Measurements from ENCODE around the gene OR5C1. TPM values are rescaled to one million over a fixed set of nuclear protein-coding genes. Genes with fewer than 3 reads are reported as not detected.

The OR5C1 gene
- total and polyA plus RNA-seq, 9 donors: not detected

DNA sequence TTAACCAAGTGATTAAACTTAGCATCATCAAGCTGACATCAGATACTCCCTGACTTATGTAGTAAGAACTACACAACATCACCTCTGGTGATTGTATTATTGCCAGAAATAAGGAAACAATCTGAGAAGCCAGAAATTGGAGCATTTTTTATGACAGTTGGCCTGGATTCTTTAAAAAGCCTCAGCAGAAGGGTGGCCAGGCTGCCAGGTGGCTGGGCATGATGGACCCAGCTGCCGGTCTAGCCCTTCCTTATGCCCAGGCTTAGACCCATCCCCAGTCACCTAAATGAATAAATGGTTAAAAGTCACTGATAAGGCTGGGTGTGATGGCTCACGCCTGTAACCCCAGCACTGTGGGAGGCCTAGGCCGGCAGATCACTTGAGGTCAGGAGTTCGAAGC lies 24.0 kb downstream of the OR5C1 start:
- Histone ChIP-seq H3K4me1 (ENCODE audit: insufficient read depth) (no peaks in the 10 kb centered on the region), H3K27me3 (no peaks in the 10 kb centered on the region), H3K4me3 (no peak overlapping the region), H3K9me3 (no peaks in the 10 kb centered on the region), H3K36me3 (no peaks in the 10 kb centered on the region), H3K27ac (no peak overlapping the region)
- WGBS, 3 donors: 64 to 67% (median 64%) methylated on average over 4 of the region's 4 CpGs
- intact Hi-C loops (cut with DNase I): loop anchor here in 1 of 4 donors (5.0 kb wide), 1 partner anchor 350 kb away; no protein-coding TSS in a partner anchor
- DNase-seq: no peak
- no peak for TF ChIP-seq POLR2A (IDR thresholded peaks at IDR 0.05)
- TF ChIP-seq EP300 (IDR thresholded peaks at IDR 0.05): no peak
- TF ChIP-seq, protein P1, sequence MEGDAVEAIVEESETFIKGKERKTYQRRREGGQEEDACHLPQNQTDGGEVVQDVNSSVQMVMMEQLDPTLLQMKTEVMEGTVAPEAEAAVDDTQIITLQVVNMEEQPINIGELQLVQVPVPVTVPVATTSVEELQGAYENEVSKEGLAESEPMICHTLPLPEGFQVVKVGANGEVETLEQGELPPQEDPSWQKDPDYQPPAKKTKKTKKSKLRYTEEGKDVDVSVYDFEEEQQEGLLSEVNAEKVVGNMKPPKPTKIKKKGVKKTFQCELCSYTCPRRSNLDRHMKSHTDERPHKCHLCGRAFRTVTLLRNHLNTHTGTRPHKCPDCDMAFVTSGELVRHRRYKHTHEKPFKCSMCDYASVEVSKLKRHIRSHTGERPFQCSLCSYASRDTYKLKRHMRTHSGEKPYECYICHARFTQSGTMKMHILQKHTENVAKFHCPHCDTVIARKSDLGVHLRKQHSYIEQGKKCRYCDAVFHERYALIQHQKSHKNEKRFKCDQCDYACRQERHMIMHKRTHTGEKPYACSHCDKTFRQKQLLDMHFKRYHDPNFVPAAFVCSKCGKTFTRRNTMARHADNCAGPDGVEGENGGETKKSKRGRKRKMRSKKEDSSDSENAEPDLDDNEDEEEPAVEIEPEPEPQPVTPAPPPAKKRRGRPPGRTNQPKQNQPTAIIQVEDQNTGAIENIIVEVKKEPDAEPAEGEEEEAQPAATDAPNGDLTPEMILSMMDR (IDR thresholded peaks at IDR 0.05): no peak

DNA sequence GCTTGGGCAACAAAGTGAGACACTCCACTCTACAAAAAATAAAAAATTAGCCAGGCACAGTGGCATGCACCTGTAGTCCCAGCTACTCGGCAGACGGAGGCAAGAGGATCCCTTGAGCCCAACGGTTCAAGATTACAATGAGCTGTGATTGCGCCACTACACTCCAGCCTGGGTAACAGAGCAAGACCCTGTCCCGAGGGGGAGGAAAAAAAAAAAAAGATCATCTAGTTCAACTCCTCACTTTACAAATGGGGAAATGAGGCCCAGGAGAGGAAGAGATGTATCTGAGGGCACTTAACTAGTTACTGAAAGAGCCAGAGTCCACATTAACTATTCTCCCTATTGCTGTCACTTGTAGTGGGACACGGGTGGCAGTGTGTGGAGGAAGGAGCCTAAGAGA lies 25.8 kb downstream of the OR5C1 start:
- Histone ChIP-seq H3K4me1 (ENCODE audit: insufficient read depth) (no peaks in the 10 kb centered on the region), H3K27me3 (no peaks in the 10 kb centered on the region), H3K27ac (no peak overlapping the region), H3K9me3 (no peaks in the 10 kb centered on the region), H3K4me3 (no peak overlapping the region), H3K36me3 (no peaks in the 10 kb centered on the region)
- no peak for DNase-seq
- WGBS, 3 donors: 71 to 77% (median 76%) methylated on average over 6 of the region's 6 CpGs
- TF ChIP-seq, protein P1 (IDR thresholded peaks at IDR 0.05): no peak
- TF ChIP-seq EP300 (IDR thresholded peaks at IDR 0.05) (no peak), POLR2A (IDR thresholded peaks at IDR 0.05) (no peak)
- intact Hi-C loops (cut with DNase I): loop anchor here in 1 of 4 donors (5.0 kb wide), 1 partner anchor 352 kb away; no protein-coding TSS in a partner anchor

DNA sequence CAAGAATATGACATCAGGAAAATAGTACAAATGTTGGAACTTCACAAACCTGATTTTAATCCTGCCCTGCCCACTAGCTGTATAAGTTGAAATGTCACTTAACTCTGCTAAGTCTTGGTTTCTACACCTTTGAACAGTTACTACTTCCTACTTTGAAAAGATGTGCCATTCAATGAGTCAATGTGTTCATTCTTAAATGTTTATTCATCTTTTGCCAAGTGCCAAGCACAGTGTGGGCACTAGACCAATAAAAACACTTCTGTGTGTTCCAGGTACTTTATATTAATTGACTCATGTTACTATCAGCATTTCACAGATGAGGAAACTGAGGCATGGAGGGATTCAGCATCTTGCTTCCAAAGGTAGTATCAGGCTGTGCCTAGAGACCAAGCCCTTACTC lies 26.8 kb downstream of the OR5C1 start:
- intact Hi-C loops (cut with DNase I): no loop called here
- H3K27ac ChIP-seq: no peak overlapping the region
- no peak for DNase-seq
- H3K9me3 ChIP-seq: no peaks in the 10 kb centered on the region
- H3K27me3 ChIP-seq: no peaks in the 10 kb centered on the region
- no peaks in the 10 kb centered on the region for H3K4me1 ChIP-seq (ENCODE audit: insufficient read depth)
- no peaks in the 10 kb centered on the region for H3K36me3 ChIP-seq
- H3K4me3 ChIP-seq: no peak overlapping the region
- TF ChIP-seq POLR2A (IDR thresholded peaks at IDR 0.05) (no peak), EP300 (IDR thresholded peaks at IDR 0.05) (no peak)
- TF ChIP-seq, protein P1 (IDR thresholded peaks at IDR 0.05): no peak

DNA sequence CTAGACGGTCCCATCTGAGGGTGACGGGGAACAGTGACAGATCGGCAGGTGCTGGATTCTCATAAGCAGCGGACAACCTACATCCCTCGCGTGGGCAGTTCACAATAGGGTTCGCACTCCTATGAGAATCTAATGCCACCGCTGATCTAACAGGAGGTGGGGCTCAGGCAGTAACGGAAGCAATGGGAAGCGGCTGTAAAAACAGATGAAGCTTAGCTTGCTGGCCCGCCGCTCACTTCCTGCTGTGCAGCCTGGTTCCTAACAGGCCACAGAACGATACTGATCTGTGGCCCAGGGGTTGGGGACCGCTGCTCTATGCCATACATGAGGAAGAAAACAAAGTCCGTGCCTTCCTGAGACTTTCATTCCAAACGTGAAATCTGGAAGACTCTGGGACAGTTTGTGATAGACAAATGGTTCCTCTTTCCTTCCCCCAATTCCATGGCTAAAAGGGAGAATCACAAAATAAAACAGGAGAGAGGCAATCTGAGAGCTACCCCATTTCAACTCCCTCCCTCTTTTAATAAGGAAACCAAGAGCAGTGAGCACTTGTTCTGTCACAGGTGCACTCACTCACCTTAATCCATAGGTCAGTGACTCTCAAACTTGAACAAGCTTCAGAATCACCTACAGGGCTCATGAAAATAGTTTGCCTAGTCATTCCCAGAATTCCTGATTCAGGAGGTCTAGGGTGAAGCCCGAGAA lies 27.6 kb downstream of the OR5C1 start:
- H3K4me1 ChIP-seq (ENCODE audit: insufficient read depth): no peaks in the 10 kb centered on the region
- H3K27me3 ChIP-seq: no peaks in the 10 kb centered on the region
- intact Hi-C loops (cut with DNase I): no loop called here
- DNase-seq: peak in 1 of 5 donors; percentile 26
- WGBS, 3 donors: 78 to 87% (median 81%) methylated on average over 17 of the region's 17 CpGs
- TF ChIP-seq EP300 (IDR thresholded peaks at IDR 0.05) (no peak), POLR2A (IDR thresholded peaks at IDR 0.05) (no peak)
- TF ChIP-seq, protein P1 (IDR thresholded peaks at IDR 0.05): no peak
- H3K36me3 ChIP-seq: no peaks in the 10 kb centered on the region
- H3K9me3 ChIP-seq: no peaks in the 10 kb centered on the region
- no peak overlapping the region for H3K27ac ChIP-seq
- no peak overlapping the region for H3K4me3 ChIP-seq
